Measurements from ENCODE around the gene CSRP3. TPM values are rescaled to one million over a fixed set of nuclear protein-coding genes. Genes with fewer than 3 reads are reported as not detected.

CSRP3 gene
- total RNA-seq, 6 experiments from 2014 or later: 0.22 to 0.81 TPM; not detected in 4

DNA sequence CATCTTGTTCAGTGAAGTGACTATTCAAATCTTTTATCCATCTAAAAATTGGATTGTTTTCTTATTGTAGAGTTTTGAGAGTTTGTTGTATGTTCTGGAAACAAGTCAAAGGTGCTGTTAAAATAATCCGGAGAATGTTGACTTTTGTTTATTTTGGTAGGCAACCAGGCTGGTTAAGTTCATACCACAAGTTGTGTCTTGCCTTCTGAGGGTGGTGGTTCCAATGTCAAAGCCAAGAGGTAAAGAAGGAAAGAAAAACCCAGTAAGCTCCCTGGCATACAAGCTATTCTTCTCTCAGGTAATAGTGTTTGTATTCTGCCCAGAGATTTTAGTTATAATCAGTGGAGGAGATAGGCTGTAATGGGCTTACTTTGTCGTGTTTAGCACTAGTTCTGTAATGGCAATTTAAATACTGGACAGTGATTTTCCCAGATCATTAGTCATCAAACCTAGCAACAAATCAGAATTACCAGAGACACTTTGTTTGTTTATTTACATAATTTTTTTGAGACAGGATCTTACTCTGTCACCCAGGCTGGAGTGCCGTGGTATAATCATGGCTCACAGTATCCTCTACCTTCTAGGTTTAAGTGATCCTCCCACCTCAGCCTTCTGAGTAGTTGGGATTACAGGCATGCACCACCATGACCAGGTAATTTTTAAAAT lies 15.1 kb upstream of the CSRP3 start:
- 55% methylated on average over 2 of the region's 3 CpGs for WGBS (ENCODE audit: insufficient coverage, low coverage, low lambda C conversion rate, missing lambda C conversion rate)
- Histone ChIP-seq H3K4me1 (no peaks in the 10 kb centered on the region), H3K9me3 (no peaks in the 10 kb centered on the region), H3K36me3 (no peaks in the 10 kb centered on the region), H3K4me3 (no peak overlapping the region), H3K27ac (no peak overlapping the region), H3K27me3 (no peaks in the 10 kb centered on the region)
- no peak for TF ChIP-seq POLR2A (IDR thresholded peaks at IDR 0.05)
- TF ChIP-seq, protein P1, sequence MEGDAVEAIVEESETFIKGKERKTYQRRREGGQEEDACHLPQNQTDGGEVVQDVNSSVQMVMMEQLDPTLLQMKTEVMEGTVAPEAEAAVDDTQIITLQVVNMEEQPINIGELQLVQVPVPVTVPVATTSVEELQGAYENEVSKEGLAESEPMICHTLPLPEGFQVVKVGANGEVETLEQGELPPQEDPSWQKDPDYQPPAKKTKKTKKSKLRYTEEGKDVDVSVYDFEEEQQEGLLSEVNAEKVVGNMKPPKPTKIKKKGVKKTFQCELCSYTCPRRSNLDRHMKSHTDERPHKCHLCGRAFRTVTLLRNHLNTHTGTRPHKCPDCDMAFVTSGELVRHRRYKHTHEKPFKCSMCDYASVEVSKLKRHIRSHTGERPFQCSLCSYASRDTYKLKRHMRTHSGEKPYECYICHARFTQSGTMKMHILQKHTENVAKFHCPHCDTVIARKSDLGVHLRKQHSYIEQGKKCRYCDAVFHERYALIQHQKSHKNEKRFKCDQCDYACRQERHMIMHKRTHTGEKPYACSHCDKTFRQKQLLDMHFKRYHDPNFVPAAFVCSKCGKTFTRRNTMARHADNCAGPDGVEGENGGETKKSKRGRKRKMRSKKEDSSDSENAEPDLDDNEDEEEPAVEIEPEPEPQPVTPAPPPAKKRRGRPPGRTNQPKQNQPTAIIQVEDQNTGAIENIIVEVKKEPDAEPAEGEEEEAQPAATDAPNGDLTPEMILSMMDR (IDR thresholded peaks at IDR 0.05): no peak
- intact Hi-C loops (cut with DNase I): no loop called here
- DNase-seq (no peak), ATAC-seq (no peak)

DNA sequence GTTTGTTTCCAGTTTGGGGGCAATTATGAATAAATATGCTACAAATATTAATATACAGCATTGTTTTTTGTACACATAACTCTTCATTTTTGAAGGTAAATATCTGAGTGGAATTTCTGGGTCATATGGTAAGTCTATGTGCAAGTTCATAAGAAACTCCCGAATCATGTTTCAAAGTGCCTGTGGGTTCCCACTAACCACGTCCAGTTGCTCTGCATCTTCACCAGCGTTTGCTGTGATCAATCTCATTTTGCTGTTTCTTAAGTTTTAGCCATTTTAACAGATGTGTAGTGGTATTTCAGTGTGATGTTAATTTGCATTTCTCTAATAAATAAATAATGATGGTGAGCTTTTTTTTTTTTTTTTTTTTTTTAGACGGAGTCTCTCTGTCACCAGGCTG lies 14.2 kb upstream of the CSRP3 start:
- ATAC-seq (no peak), DNase-seq (no peak)
- Histone ChIP-seq H3K27me3 (no peaks in the 10 kb centered on the region), H3K27ac (no peak overlapping the region), H3K4me1 (no peaks in the 10 kb centered on the region), H3K36me3 (no peaks in the 10 kb centered on the region), H3K9me3 (no peaks in the 10 kb centered on the region), H3K4me3 (no peak overlapping the region)
- 47% methylated on average over 4 of the region's 4 CpGs for WGBS (ENCODE audit: insufficient coverage, low coverage, low lambda C conversion rate, missing lambda C conversion rate)
- intact Hi-C loops (cut with DNase I): no loop called here
- TF ChIP-seq POLR2A (IDR thresholded peaks at IDR 0.05): no peak
- TF ChIP-seq, protein P1 (IDR thresholded peaks at IDR 0.05): no peak

DNA sequence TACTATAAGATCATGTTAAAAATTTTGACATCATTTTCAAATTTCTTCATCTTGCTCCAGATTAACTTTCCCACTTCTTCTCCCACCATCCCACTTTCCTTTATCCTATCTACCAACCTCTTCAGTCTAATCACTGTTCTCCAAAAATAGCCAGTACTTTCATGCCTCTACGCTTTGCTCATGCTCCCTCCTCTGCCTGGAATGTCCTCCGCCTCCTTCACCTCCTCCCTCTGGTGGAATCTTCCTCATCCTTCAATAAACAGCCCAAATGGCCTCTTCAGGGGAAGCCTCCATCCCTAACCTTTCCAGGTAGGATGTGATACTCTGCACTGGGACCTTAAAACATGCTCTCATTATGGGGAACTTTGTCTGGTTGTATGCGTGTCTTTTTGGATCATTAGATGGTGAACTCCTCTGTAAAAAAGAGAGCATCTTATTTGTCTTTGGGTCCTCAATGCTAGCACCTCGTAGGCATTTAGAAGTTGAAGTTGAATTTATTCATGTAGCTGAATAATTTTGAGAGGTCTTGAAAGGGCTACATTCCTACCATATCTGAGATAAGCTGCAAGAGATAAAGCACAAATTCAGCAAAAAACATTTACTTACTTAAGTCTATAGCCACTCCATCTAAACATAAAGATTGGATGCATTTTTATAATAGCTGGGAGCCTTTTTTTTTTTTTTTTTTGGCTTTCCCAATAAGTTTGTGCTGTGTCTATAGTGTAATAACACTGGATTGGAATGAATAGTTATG lies 8.0 kb upstream of the CSRP3 start:
- ATAC-seq (no peak), DNase-seq (no peak)
- H3K27ac ChIP-seq: no peak overlapping the region
- H3K4me1 ChIP-seq: no peaks in the 10 kb centered on the region
- intact Hi-C loops (cut with DNase I): no loop called here
- TF ChIP-seq, protein P1 (IDR thresholded peaks at IDR 0.05): no peak
- no peak for TF ChIP-seq POLR2A (IDR thresholded peaks at IDR 0.05)
- no peaks in the 10 kb centered on the region for H3K9me3 ChIP-seq
- H3K27me3 ChIP-seq: no peaks in the 10 kb centered on the region
- no peak overlapping the region for H3K4me3 ChIP-seq
- WGBS (ENCODE audit: insufficient coverage, low coverage, low lambda C conversion rate, missing lambda C conversion rate): 46% methylated on average over 4 of the region's 4 CpGs
- H3K36me3 ChIP-seq: no peaks in the 10 kb centered on the region

DNA sequence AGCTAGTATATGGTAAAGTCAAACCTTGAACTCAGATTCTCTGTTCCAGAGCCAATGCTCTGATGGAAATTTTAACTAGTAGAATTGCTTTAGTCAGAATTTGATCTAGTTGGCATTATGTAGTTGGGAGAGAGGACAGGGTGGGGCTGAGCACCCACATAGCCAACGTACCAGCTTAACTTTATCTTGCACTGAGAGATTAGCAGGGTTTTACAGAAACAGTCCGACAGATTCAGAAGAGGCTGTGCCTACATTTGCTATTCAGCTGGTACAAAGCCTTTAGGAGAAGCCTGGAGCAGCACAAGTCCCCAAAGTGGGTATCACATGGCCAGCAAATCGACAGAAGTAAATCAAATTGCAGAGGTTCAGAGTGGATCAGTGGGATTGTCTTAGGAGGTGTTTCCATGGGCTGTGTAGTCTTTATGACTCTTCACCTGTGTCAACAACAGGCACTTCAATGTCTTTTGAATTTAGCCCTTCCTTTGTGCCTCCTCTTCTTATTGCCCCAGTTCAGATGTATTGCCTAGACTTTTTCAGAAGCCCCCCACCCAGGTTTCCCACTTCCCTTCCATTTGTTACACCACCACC lies 7.3 kb upstream of the CSRP3 start:
- Histone ChIP-seq H3K27ac (no peak overlapping the region), H3K9me3 (no peaks in the 10 kb centered on the region), H3K4me3 (no peak overlapping the region), H3K4me1 (no peaks in the 10 kb centered on the region), H3K36me3 (no peaks in the 10 kb centered on the region), H3K27me3 (no peaks in the 10 kb centered on the region)
- WGBS (ENCODE audit: insufficient coverage, low coverage, low lambda C conversion rate, missing lambda C conversion rate): 30% methylated on average over 1 of the region's 3 CpGs
- intact Hi-C loops (cut with DNase I): no loop called here
- no peak for ATAC-seq
- no peak for DNase-seq
- no peak for TF ChIP-seq POLR2A (IDR thresholded peaks at IDR 0.05)
- TF ChIP-seq, protein P1 (IDR thresholded peaks at IDR 0.05): no peak

Measured in right lobe of liver (tissue), 6 donors.